ENCODE results near the gene RHBDL2. TPM values are rescaled to one million over a fixed set of nuclear protein-coding genes. Genes with fewer than 3 reads are reported as not detected.

RHBDL2 gene
- total RNA-seq, 1 donor: 0.72 TPM

DNA sequence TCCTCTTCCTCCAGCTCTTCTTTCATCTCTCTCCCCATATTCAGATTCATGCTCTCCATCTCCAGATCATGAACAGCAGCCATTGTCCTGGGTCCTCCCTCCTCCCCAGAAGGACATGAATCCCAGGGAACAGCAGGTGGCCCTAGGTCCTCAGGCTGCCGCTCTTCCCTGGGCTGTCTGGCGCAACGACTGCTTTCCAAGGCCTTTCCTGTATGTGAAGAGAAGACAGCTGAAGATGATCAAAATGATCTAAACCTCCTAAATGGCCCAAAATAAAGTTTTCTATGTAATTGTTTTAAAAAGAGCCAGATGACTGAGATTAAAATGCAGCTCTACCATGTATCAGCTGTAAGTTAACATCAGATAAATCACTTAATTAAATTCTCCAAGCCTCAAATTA, 22.5 kb downstream of the RHBDL2 start:
- no peak for DNase-seq (ENCODE audit: insufficient read length, low spot score, missing footprints)
- no peaks in the 10 kb centered on the region for H3K27me3 ChIP-seq (ENCODE audit: insufficient read depth, low read length)
- no peaks in the 10 kb centered on the region for H4K20me1 ChIP-seq (ENCODE audit: insufficient read depth, low read length)
- no peaks in the 10 kb centered on the region for H3K9me3 ChIP-seq (ENCODE audit: low read depth, low read length)
- no peak overlapping the region for H3K4me2 ChIP-seq (ENCODE audit: insufficient read depth, low read length)
- TF ChIP-seq, protein P1, sequence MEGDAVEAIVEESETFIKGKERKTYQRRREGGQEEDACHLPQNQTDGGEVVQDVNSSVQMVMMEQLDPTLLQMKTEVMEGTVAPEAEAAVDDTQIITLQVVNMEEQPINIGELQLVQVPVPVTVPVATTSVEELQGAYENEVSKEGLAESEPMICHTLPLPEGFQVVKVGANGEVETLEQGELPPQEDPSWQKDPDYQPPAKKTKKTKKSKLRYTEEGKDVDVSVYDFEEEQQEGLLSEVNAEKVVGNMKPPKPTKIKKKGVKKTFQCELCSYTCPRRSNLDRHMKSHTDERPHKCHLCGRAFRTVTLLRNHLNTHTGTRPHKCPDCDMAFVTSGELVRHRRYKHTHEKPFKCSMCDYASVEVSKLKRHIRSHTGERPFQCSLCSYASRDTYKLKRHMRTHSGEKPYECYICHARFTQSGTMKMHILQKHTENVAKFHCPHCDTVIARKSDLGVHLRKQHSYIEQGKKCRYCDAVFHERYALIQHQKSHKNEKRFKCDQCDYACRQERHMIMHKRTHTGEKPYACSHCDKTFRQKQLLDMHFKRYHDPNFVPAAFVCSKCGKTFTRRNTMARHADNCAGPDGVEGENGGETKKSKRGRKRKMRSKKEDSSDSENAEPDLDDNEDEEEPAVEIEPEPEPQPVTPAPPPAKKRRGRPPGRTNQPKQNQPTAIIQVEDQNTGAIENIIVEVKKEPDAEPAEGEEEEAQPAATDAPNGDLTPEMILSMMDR (IDR thresholded peaks at IDR 0.05; ENCODE audit: extremely low read depth, low read depth, low read length): no peak
- H3K4me3 ChIP-seq (ENCODE audit: insufficient read depth, low read length): no peak overlapping the region
- H3K27ac ChIP-seq (ENCODE audit: low read depth, low read length): no peak overlapping the region
- no peaks in the 10 kb centered on the region for H3K79me2 ChIP-seq (ENCODE audit: insufficient read depth, low read length)
- peaks cover 10% of the 10 kb centered on the region for H3K4me1 ChIP-seq (ENCODE audit: insufficient read depth, low read length)
- H2AFZ ChIP-seq (ENCODE audit: low read length): no peak overlapping the region
- H3K36me3 ChIP-seq (ENCODE audit: insufficient read depth, low read length): no peaks in the 10 kb centered on the region

DNA sequence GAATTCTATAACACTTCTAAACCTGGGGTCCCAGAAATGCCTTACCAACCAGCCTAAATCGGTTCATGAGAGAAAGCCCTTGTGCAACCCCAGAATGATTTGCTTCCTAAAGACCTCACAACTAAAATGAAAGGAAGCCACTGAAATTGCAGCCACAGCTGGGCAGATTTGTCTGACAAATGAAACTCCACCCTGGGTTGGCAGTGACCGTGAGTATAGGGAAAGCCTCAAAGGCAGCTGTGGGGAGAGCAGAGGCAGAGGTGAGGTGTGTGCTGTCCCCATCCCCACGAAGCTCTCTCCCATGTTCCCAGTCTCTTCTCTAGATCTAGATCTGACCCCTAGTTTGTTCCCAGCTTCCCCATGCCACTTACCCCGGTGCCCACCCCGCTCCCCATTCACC, 23.1 kb downstream of the RHBDL2 start:
- Histone ChIP-seq H3K27me3 (ENCODE audit: insufficient read depth, low read length) (no peaks in the 10 kb centered on the region), H3K4me3 (ENCODE audit: insufficient read depth, low read length) (no peak overlapping the region), H3K36me3 (ENCODE audit: insufficient read depth, low read length) (no peaks in the 10 kb centered on the region), H3K27ac (ENCODE audit: low read depth, low read length) (no peak overlapping the region), H2AFZ (ENCODE audit: low read length) (no peak overlapping the region), H3K4me2 (ENCODE audit: insufficient read depth, low read length) (no peak overlapping the region), H3K79me2 (ENCODE audit: insufficient read depth, low read length) (no peaks in the 10 kb centered on the region), H4K20me1 (ENCODE audit: insufficient read depth, low read length) (no peaks in the 10 kb centered on the region), H3K4me1 (ENCODE audit: insufficient read depth, low read length) (peaks cover 5% of the 10 kb centered on the region), H3K9me3 (ENCODE audit: low read depth, low read length) (no peaks in the 10 kb centered on the region)
- TF ChIP-seq, protein P1 (IDR thresholded peaks at IDR 0.05; ENCODE audit: extremely low read depth, low read depth, low read length): no peak
- DNase-seq (ENCODE audit: insufficient read length, low spot score, missing footprints): peak; percentile 19

DNA sequence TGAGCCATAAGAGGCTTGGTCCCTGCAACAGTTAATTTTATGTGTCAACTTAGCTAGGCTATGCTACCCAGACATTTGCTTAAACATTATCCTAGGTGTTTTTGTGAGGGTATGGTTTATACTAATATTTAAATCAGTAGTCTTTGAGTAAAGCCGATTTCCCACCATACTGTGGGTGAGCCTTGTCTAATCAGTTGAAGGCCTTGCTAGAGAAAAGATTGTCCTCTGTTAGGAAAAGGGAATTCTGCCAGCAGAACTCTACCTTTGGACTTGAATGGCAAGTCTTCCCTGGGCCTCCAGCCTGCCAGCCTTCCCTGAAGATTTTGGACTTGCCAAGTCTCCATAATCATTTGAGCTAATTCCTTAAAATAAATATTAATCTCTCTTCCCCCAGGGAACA, 23.9 kb downstream of the RHBDL2 start:
- no peaks in the 10 kb centered on the region for H3K4me1 ChIP-seq (ENCODE audit: insufficient read depth, low read length)
- H3K27me3 ChIP-seq (ENCODE audit: insufficient read depth, low read length): no peaks in the 10 kb centered on the region
- no peak for DNase-seq (ENCODE audit: insufficient read length, low spot score, missing footprints)
- TF ChIP-seq, protein P1 (IDR thresholded peaks at IDR 0.05; ENCODE audit: extremely low read depth, low read depth, low read length): no peak
- H3K4me3 ChIP-seq (ENCODE audit: insufficient read depth, low read length): no peak overlapping the region
- no peaks in the 10 kb centered on the region for H3K36me3 ChIP-seq (ENCODE audit: insufficient read depth, low read length)
- H2AFZ ChIP-seq (ENCODE audit: low read length): no peak overlapping the region
- no peak overlapping the region for H3K27ac ChIP-seq (ENCODE audit: low read depth, low read length)
- H3K9me3 ChIP-seq (ENCODE audit: low read depth, low read length): no peaks in the 10 kb centered on the region
- H3K79me2 ChIP-seq (ENCODE audit: insufficient read depth, low read length): no peaks in the 10 kb centered on the region
- no peaks in the 10 kb centered on the region for H4K20me1 ChIP-seq (ENCODE audit: insufficient read depth, low read length)
- H3K4me2 ChIP-seq (ENCODE audit: insufficient read depth, low read length): no peak overlapping the region

DNA sequence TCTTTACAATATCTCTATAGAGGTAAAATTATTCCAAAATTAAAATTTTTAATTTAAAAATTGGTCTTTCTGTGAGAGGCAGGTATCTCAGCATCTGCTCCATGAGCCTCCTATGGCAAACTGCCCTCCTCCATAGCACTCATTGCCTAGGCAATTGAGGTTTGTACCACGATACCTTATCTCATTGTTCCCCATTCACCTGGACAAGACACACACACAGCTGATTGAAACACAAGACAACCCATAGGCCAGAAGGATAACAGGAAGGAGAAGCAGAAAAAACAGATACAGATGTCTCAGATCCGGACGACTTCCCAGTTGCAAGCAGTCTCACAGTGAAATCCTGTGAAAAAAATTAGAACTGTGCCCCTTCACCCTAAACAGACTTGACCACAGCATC, 24.3 kb downstream of the RHBDL2 start:
- Histone ChIP-seq H3K4me2 (ENCODE audit: insufficient read depth, low read length) (no peak overlapping the region), H3K27ac (ENCODE audit: low read depth, low read length) (no peak overlapping the region), H3K9me3 (ENCODE audit: low read depth, low read length) (no peaks in the 10 kb centered on the region), H3K27me3 (ENCODE audit: insufficient read depth, low read length) (no peaks in the 10 kb centered on the region), H3K4me3 (ENCODE audit: insufficient read depth, low read length) (no peak overlapping the region), H2AFZ (ENCODE audit: low read length) (no peak overlapping the region), H4K20me1 (ENCODE audit: insufficient read depth, low read length) (no peaks in the 10 kb centered on the region), H3K4me1 (ENCODE audit: insufficient read depth, low read length) (no peaks in the 10 kb centered on the region), H3K79me2 (ENCODE audit: insufficient read depth, low read length) (no peaks in the 10 kb centered on the region), H3K36me3 (ENCODE audit: insufficient read depth, low read length) (no peaks in the 10 kb centered on the region)
- TF ChIP-seq, protein P1 (IDR thresholded peaks at IDR 0.05; ENCODE audit: extremely low read depth, low read depth, low read length): no peak
- no peak for DNase-seq (ENCODE audit: insufficient read length, low spot score, missing footprints)

Measured in osteoblast (primary cell).